Esophagus squamous epithelium (tissue), 5 donors: ENCODE results near the gene GATA5. TPM values are rescaled to one million over a fixed set of nuclear protein-coding genes. Genes with fewer than 3 reads are reported as not detected.

Experiments
- DNase-seq: peaks from one replicate; lab custom pipeline; 2025; lab: John Stamatoyannopoulos, UW
- H3K27ac ChIP-seq, 4 donors: fragments of 200-600 bp; sonication (generic); one replicate each; pipeline ENCODE4 v1.5.1; 2016 to 2019; ENCODE audit warnings: mild to moderate bottlenecking in 1 of 4
- H3K27me3 ChIP-seq, 4 donors: fragments of 200-600 bp; sonication (generic); 1 replicate in 3 of 4; 2 replicates in 1 of 4; pipeline versions ENCODE4 v1.5.1 to v1.6.0; 2017 to 2021; ENCODE audit warnings: antibody characterized with exemption in 1 of 4
- H3K36me3 ChIP-seq, 3 donors: fragments of 200-600 bp; sonication (generic); one replicate each; pipeline ENCODE4 v1.5.1; 2016 to 2019
- H3K4me1 ChIP-seq, 3 donors: fragments of 200-600 bp; sonication (generic); one replicate each; pipeline ENCODE4 v1.5.1; 2017 to 2019
- H3K4me3 ChIP-seq, 4 donors: fragments of 200-600 bp; sonication (generic); 1 replicate in 3 of 4; 2 replicates in 1 of 4; pipeline ENCODE4 v1.5.1; 2016 to 2019; ENCODE audit warnings: mild to moderate bottlenecking in 2 of 4, moderate library complexity in 1 of 4
- H3K9me3 ChIP-seq, 3 donors: fragments of 200-600 bp; sonication (generic); one replicate each; pipeline ENCODE4 v1.5.1; 2016 to 2019
- CTCF ChIP-seq, 6 experiments: fragments of 450-650 bp in 4 of 6; fragments of 200-600 bp in 2 of 6; sonication (generic) in 2 of 6; IDR thresholded peaks; one replicate each; pipeline ENCODE4 v1.5.1; 2016 to 2019; ENCODE audit warnings: antibody characterized with exemption in 6 of 6, mild to moderate bottlenecking in 4 of 6, moderate library complexity in 4 of 6
- POLR2A ChIP-seq, 4 donors: fragments of 450-650 bp; IDR thresholded peaks; one replicate each; pipeline ENCODE4 v1.6.1; 2017; ENCODE audit warnings: antibody characterized with exemption in 4 of 4, mild to moderate bottlenecking in 4 of 4, moderate library complexity in 3 of 4
- WGBS, 2 donors: methylation state at CpG; one replicate each; pipeline ENCODE4 v1.1.5; 2018; 5-methylcytosine and 5-hydroxymethylcytosine counted together
- intact Hi-C: fragments of 100-400 bp; cut with DNase I; formaldehyde crosslinking; loops from one replicate; pipeline ENCODE4 v1.15.0; 2022
- total RNA-seq, 4 donors: library from RNA; depleted of rRNA; stranded (reverse); fragments of >200 nt; gene quantifications; one replicate each; pipeline ENCODE4 v1.1.0, GENCODE V29; 2016
- donor health status: DM: yes; HTN: yes; CAD: no.

The GATA5 gene
- total RNA-seq, 4 donors from 2014 or later, result 0.19 to 0.85 TPM; not detected in 2

DNA sequence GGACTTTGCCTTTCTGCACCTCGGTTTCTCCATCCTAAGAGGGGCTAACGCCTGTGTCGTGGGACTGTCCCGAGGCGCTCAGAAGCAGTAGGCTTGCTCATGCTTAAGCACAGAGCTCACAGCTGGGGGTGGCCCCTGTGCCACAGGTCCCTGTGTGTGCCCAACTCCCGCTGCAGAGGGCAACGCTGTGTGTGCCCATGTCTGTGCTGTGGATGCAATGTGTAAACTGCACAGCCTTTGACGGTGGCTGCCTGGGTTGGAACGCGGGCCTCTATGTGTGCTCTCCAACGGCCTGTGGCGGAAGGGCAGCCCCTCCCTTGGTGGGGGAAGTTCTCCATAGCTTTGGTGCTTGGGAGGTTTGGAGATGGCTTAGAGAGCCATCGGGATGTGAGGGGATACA is 10.7 kb upstream of the GATA5 start:
- Histone ChIP-seq H3K4me3 (no peak overlapping the region), H3K9me3 (no peaks in the 10 kb centered on the region), H3K36me3 (no peaks in the 10 kb centered on the region), H3K27ac (no peak overlapping the region), H3K27me3 (peaks cover 0 to 91% (median 0%) of the 10 kb centered on the region in 4 donors), H3K4me1 (peaks cover 19 to 50% (median 19%) of the 10 kb centered on the region in 3 donors)
- no peak for TF ChIP-seq POLR2A (IDR thresholded peaks at IDR 0.05)
- no peak for TF ChIP-seq CTCF (IDR thresholded peaks at IDR 0.05)
- intact Hi-C loops, result no loop called here
- WGBS, 2 donors, result 0 to 62% methylated on average over 1 to 4 of the region's 13 CpGs
- no peak for DNase-seq

DNA sequence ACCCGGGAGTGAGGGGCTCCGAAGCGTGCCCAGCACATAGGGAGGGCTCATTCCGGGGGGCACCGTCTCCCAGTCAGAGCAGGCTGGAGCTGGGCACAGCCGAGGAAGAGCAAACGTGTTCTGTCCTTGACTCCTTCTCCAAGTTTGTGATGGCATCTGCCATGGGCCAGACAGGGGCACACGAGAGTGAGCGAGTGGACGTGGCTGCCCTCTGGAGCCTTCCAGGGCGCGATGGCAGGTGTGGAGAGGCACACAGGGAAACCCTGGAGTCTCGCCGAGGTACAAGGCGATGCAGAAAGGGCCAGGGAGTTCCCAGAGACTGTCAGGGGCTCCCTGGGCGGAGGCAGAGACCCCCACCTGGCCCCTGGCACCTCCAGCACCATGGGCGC is 9.9 kb upstream of the GATA5 start:
- WGBS, 2 donors, result 65 to 69% methylated on average over 8 to 12 of the region's 17 CpGs
- no peak for TF ChIP-seq CTCF (IDR thresholded peaks at IDR 0.05)
- TF ChIP-seq POLR2A (IDR thresholded peaks at IDR 0.05), result no peak
- H3K27me3 ChIP-seq, result peaks cover 0 to 95% (median 1%) of the 10 kb centered on the region in 4 donors
- peaks cover 19 to 46% (median 19%) of the 10 kb centered on the region in 3 donors for H3K4me1 ChIP-seq
- H3K27ac ChIP-seq, result no peak overlapping the region
- intact Hi-C loops, result no loop called here
- DNase-seq, result no peak
- H3K36me3 ChIP-seq, result no peaks in the 10 kb centered on the region
- no peaks in the 10 kb centered on the region for H3K9me3 ChIP-seq
- no peak overlapping the region for H3K4me3 ChIP-seq

GRCh38 chr20:62485062-62485700 is 9.4 kb upstream of the GATA5 start:
- H3K27me3 ChIP-seq, result peaks cover 0 to 100% (median 1%) of the 10 kb centered on the region in 4 donors
- no peak for DNase-seq
- H3K9me3 ChIP-seq, result no peaks in the 10 kb centered on the region
- H3K27ac ChIP-seq, result no peak overlapping the region
- H3K4me3 ChIP-seq, result no peak overlapping the region
- 0 to 20% methylated on average over 1 to 8 of the region's 21 CpGs for WGBS, 2 donors
- TF ChIP-seq POLR2A (IDR thresholded peaks at IDR 0.05), result no peak
- no peak for TF ChIP-seq CTCF (IDR thresholded peaks at IDR 0.05)
- H3K36me3 ChIP-seq, result no peaks in the 10 kb centered on the region
- intact Hi-C loops, result no loop called here
- H3K4me1 ChIP-seq, result peaks cover 19 to 41% (median 19%) of the 10 kb centered on the region in 3 donors

DNA sequence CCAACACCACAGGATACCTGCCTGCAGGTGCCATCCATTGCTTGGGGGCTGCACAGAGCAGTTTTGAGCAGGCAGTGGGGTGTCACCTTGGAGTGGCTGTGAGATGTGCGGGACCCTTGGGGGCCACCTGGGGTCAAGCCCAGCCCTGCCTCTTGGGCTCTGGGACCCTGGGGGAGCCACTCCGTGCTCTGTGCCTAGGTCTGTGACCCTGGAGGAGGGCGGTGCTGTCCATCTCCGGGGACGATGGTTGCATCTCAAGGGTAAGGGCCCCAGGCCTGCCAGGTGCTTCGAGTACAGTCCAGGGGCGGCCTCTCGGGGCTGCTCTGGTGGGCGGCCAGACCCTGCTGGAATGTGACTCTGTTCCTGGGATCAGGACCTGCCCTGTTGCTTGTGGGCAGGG is 8.7 kb upstream of the GATA5 start:
- 100% methylated on average over 2 of the region's 9 CpGs; no CpG with 5 or more reads in 1 of the 2 donors for WGBS, 2 donors
- intact Hi-C loops, result no loop called here
- no peak overlapping the region for H3K27ac ChIP-seq
- H3K4me3 ChIP-seq, result no peak overlapping the region
- H3K27me3 ChIP-seq, result peaks cover 0 to 100% (median 1%) of the 10 kb centered on the region in 4 donors
- no peaks in the 10 kb centered on the region for H3K36me3 ChIP-seq
- no peak for TF ChIP-seq POLR2A (IDR thresholded peaks at IDR 0.05)
- TF ChIP-seq CTCF (IDR thresholded peaks at IDR 0.05), result no peak
- H3K4me1 ChIP-seq, result peaks cover 14 to 34% (median 15%) of the 10 kb centered on the region in 3 donors
- DNase-seq, result no peak
- no peaks in the 10 kb centered on the region for H3K9me3 ChIP-seq

GRCh38 chr20:62483613-62484458 is 8.0 kb upstream of the GATA5 start:
- Histone ChIP-seq H3K27me3 (peaks cover 0 to 100% (median 5%) of the 10 kb centered on the region in 4 donors), H3K36me3 (no peaks in the 10 kb centered on the region), H3K27ac (no peak overlapping the region), H3K9me3 (no peaks in the 10 kb centered on the region), H3K4me3 (no peak overlapping the region), H3K4me1 (peaks cover 12 to 27% (median 15%) of the 10 kb centered on the region in 3 donors)
- no peak for DNase-seq
- intact Hi-C loops, result no loop called here
- 70 to 85% methylated on average over 7 to 15 of the region's 25 CpGs for WGBS, 2 donors
- no peak for TF ChIP-seq CTCF (IDR thresholded peaks at IDR 0.05)
- TF ChIP-seq POLR2A (IDR thresholded peaks at IDR 0.05), result no peak
